ENCODE data around the gene PIK3CD.
"Not testable (repeated sequence)": the region's sequence is repeated elsewhere in the genome, so short reads cannot be mapped to it uniquely, and the experiment has no call there.

DNA sequence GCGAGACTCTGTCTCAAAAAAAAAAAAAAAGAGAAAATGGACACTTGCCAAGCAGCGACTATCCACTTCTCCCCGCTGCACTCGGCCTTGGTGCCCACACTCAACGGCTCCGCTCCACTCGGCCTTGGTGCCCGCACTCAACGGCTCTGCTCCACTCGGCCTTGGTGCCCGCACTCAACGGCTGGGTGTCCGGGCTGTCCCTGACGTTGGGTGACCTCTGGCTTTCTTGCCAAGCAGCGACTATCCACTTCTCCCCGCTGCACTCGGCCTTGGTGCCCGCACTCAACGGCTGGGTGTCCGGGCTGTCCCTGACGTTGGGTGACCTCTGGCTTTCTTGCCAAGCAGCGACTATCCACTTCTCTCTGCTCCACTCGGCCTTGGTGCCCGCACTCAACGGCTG is 110.9 kb downstream of the PIK3CD start:
- TF ChIP-seq, protein P1, sequence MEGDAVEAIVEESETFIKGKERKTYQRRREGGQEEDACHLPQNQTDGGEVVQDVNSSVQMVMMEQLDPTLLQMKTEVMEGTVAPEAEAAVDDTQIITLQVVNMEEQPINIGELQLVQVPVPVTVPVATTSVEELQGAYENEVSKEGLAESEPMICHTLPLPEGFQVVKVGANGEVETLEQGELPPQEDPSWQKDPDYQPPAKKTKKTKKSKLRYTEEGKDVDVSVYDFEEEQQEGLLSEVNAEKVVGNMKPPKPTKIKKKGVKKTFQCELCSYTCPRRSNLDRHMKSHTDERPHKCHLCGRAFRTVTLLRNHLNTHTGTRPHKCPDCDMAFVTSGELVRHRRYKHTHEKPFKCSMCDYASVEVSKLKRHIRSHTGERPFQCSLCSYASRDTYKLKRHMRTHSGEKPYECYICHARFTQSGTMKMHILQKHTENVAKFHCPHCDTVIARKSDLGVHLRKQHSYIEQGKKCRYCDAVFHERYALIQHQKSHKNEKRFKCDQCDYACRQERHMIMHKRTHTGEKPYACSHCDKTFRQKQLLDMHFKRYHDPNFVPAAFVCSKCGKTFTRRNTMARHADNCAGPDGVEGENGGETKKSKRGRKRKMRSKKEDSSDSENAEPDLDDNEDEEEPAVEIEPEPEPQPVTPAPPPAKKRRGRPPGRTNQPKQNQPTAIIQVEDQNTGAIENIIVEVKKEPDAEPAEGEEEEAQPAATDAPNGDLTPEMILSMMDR (IDR thresholded peaks at IDR 0.05 in 8 of 11, conservative IDR thresholded peaks at IDR 0.05 in 3 of 11), result not testable (repeated sequence)
- not testable (repeated sequence) for TF ChIP-seq POLR2A (IDR thresholded peaks at IDR 0.05)
